ENCODE results near the gene SCGB1C2.

Gene SCGB1C2

DNA sequence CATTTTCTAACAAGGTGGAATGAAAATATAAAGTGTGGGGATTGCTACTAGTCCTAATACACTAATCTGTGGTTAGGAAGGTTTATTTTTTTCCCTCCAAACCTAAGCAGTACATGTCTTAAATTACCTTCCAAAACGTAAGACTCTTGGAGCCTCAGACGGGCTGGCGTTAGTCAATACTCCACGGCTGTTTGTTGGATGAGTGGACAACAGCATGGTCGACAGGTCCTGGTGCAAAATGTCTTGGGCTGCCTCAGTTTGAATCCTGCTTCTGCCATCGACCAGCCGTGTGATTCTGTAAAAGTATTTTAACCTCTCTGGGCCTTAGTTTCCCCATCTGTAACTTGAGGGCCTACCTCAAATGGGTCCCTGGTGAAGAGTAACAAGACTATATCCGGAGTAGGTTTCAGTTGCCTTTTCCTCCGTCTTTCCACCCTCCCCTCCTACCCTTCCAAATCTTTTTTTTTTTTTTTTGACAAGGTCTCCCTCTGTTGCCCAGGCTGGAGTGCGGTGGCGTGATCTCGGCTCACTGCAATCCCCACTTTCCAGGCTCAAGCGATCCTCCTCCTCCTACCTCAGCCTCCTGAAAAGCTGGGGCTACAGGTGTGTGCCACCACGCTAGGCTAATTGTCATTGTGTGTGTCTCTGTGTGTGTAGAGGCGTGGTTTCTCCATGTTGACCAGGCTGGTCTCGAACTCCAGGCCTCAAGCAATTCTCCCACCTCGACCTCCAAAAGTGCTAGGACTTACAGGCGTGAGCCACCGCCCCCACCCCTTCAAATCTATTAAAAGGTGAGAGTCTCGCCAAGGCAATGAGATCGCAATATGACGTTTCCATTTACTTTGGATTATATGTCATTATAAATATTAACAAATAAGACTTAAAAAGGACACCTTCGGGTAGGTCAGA lies 5.8 kb downstream of the SCGB1C2 start:
- ChIA-PET CTCF (interaction anchor here (1.1 to 3.0 kb wide), 6 partner anchors 10 to 557 kb away, joined by 3 to 17 read pairs (median 4); no protein-coding TSS in a partner anchor), POLR2A (no interaction called here)
- TF ChIP-seq CTCF (IDR thresholded peaks at IDR 0.05; ENCODE audit: insufficient read depth, low read length, missing control alignments) = no peak
- H3K4me3 ChIP-seq (ENCODE audit: low read depth, low read length) = no peak overlapping the region
- DNase-seq (ENCODE audit: low read depth, low spot score) = no peak

DNA sequence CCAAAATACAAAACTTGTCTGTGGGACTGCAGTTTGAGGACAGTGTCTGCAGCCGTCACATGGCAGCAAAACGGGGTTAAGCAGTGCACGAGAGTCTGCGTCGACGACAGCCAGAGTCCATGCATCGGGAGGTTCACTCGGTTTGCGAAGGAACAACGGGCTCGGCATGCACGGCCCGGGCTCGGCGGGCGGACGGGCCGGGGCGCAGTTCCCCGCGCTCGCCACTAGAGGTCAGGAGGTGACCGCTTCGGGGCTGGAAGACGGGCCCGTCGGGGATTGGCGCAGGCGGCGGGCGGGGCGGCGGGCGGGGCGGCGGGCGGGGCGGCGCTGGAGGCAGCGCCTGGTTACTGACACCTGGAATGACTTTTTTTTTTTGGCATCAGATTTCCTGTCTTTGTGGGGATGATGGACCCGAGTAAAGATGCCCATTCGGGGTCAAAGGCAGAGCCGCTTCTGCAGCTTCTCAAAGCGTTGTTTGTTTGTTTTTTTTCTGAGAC lies 6.5 kb downstream of the SCGB1C2 start:
- H3K4me3 ChIP-seq (ENCODE audit: low read depth, low read length) = no peak overlapping the region
- peak; percentile 88 for TF ChIP-seq CTCF (IDR thresholded peaks at IDR 0.05; ENCODE audit: insufficient read depth, low read length, missing control alignments)
- ChIA-PET CTCF (interaction anchor here (0.7 to 3.0 kb wide), 9 partner anchors 9 to 556 kb away, joined by 3 to 17 read pairs (median 4); no protein-coding TSS in a partner anchor), POLR2A (no interaction called here)
- DNase-seq (ENCODE audit: low read depth, low spot score) = no peak

DNA sequence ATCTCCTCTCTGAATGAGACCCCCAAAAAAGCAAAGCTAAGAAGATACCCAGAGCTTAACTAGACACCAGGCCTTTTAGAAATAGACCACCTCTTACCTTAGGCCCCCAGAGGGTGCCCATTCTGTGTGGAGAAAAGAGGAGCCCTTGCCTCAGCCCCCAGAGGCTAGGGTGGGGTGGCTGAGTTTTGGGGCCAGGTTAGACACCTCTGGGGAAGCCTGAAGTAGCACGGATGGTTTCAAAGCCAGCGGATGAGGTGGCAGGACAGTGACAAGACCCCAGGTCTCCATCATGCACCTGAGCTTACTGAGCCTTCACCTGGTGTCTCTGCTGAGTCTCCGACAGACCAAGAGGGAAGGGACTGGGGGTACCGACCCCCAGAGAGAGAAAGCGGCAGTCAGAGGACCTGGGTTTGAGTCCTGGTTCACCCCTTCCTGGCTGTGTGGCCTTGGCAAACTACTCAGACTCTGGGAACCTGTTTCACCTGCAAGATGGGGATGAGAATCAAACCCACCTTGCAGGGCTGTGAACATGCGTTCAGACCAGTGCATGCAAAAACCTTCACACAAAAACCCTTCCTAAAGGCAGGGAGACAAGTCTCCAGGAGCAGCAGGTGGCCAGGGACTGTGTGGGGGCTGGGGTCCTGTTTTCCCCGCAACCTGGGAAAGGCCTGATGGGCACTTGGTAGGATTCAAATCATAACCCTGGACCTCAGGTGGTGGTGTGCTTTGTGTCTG lies 7.7 kb downstream of the SCGB1C2 start:
- no peak overlapping the region for H3K4me3 ChIP-seq (ENCODE audit: low read depth, low read length)
- ChIA-PET POLR2A (no interaction called here), CTCF (interaction anchor here (1.0 to 3.0 kb wide), 8 partner anchors 8 to 555 kb away, joined by 3 to 17 read pairs (median 6); no protein-coding TSS in a partner anchor)
- DNase-seq (ENCODE audit: low read depth, low spot score) = no peak
- TF ChIP-seq CTCF (IDR thresholded peaks at IDR 0.05; ENCODE audit: insufficient read depth, low read length, missing control alignments) = no peak

GRCh38 chr17:145671-146541 lies 8.5 kb downstream of the SCGB1C2 start:
- no peak for TF ChIP-seq CTCF (IDR thresholded peaks at IDR 0.05; ENCODE audit: insufficient read depth, low read length, missing control alignments)
- DNase-seq (ENCODE audit: low read depth, low spot score) = no peak
- no peak overlapping the region for H3K4me3 ChIP-seq (ENCODE audit: low read depth, low read length)
- ChIA-PET POLR2A (no interaction called here), CTCF (interaction anchor here (0.7 to 3.0 kb wide), 5 partner anchors 19 to 554 kb away, joined by 3 to 17 read pairs (median 7); no protein-coding TSS in a partner anchor)

DNA sequence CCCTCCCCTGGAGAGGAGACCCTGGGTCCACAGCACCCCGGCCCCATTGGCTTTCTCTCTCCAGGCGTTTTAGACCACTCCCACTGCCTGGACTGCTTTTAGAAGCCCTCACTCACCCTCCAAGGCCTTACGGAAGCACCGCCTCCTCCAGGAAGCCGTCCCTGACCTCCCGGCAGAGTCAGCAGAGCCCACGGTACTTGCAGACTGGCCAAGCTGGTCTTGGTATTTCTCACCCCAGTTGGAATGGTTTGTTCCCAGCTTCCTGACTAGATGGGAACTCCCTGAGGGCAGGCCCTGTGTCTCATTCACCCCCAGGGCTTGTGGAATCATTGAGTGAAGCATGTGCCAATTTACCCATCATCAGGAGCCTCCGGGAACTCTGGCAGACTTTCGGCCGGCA lies 9.2 kb downstream of the SCGB1C2 start:
- no peak overlapping the region for H3K4me3 ChIP-seq (ENCODE audit: low read depth, low read length)
- no peak for TF ChIP-seq CTCF (IDR thresholded peaks at IDR 0.05; ENCODE audit: insufficient read depth, low read length, missing control alignments)
- ChIA-PET POLR2A (no interaction called here), CTCF (interaction anchor here (0.7 to 3.0 kb wide), 3 partner anchors 18 to 241 kb away, joined by 3 to 10 read pairs (median 4); no protein-coding TSS in a partner anchor)
- no peak for DNase-seq (ENCODE audit: low read depth, low spot score)

Data from AG04449 (cell line).